Retinal pigment epithelial cell (primary cell): Measurements from ENCODE around the gene CDK19.

Source experiments
- DNase-seq: peaks from one replicate; pipeline ENCODE4 v3.0.0-alpha.2; 2010; ENCODE audit warnings: low read depth
- H3K4me3 ChIP-seq: 2 replicates; pipeline ENCODE4 v1.5.1; 2011; ENCODE audit warnings: mild to moderate bottlenecking, low read length, control low read depth, moderate library complexity
- CTCF ChIP-seq: conservative IDR thresholded peaks from 2 replicates; pipeline ENCODE4 v1.5.1; 2011; ENCODE audit warnings: low read depth, low read length, control low read depth, inconsistent platforms

Gene CDK19

GRCh38 chr6:110781522-110782214 is 33.6 kb downstream of the CDK19 start:
- DNase-seq, result no peak

GRCh38 chr6:110778333-110778732 is 36.9 kb downstream of the CDK19 start:
- no peak for TF ChIP-seq CTCF
- no peak overlapping the region for H3K4me3 ChIP-seq
- DNase-seq, result no peak

More at GRCh38 chr6:110781522-110782214, 33.6 kb downstream of the CDK19 start:
- H3K4me3 ChIP-seq, result no peak overlapping the region
- no peak for TF ChIP-seq CTCF

GRCh38 chr6:110777636-110778035 is 37.6 kb downstream of the CDK19 start:
- no peak for DNase-seq
- TF ChIP-seq CTCF, result no peak

GRCh38 chr6:110776413-110776812 is 38.9 kb downstream of the CDK19 start:
- no peak for TF ChIP-seq CTCF
- no peak for DNase-seq
- no peak overlapping the region for H3K4me3 ChIP-seq

More at GRCh38 chr6:110777636-110778035, 37.6 kb downstream of the CDK19 start:
- H3K4me3 ChIP-seq, result no peak overlapping the region

GRCh38 chr6:110769923-110770322 is 45.3 kb downstream of the CDK19 start:
- DNase-seq, result no peak
- H3K4me3 ChIP-seq, result no peak overlapping the region
- no peak for TF ChIP-seq CTCF

- TF ChIP-seq CTCF, result no peak
- H3K4me3 ChIP-seq, result no peak overlapping the region
- no peak for DNase-seq
Observed at GRCh38 chr6:110768057-110768456, 47.2 kb downstream of the CDK19 start.

- no peak for TF ChIP-seq CTCF
- no peak for DNase-seq
- no peak overlapping the region for H3K4me3 ChIP-seq
Observed at GRCh38 chr6:110761371-110761770, 53.9 kb downstream of the CDK19 start.
